NT2/D1 (cell line): ENCODE results near the gene ASB8.

ENCODE experiments used
- DNase-seq: peaks from one replicate; pipeline ENCODE4 v3.0.0-alpha.2; 2011; ENCODE audit warnings: low read depth, low spot score
- H3K27me3 ChIP-seq: 2 replicates; pipeline ENCODE4 v1.6.0; 2011; ENCODE audit warnings: mild to moderate bottlenecking; ENCODE audit not compliant: insufficient read length, insufficient read depth
- H3K36me3 ChIP-seq: 2 replicates; pipeline ENCODE4 v1.6.1; 2011; ENCODE audit warnings: mild to moderate bottlenecking, low read length, mixed read lengths; ENCODE audit not compliant: insufficient read depth, insufficient read length
- H3K4me1 ChIP-seq: 2 replicates; pipeline ENCODE4 v1.5.1; 2011; ENCODE audit not compliant: insufficient read depth, insufficient read length
- H3K4me3 ChIP-seq: 2 replicates; pipeline ENCODE4 v1.5.1; 2011; ENCODE audit warnings: low read depth; ENCODE audit not compliant: insufficient read length
- H3K9ac ChIP-seq: 2 replicates; pipeline ENCODE4 v1.6.0; 2011; ENCODE audit warnings: low read depth; ENCODE audit not compliant: insufficient read length
- H3K9me3 ChIP-seq: 2 replicates; pipeline ENCODE4 v1.5.1; 2011; ENCODE audit warnings: mild to moderate bottlenecking, low read length; ENCODE audit not compliant: insufficient read depth
- SUZ12 ChIP-seq: IDR thresholded peaks from 2 replicates; pipeline ENCODE4 v1.6.1; 2011; ENCODE audit not compliant: insufficient read length, insufficient read depth; ENCODE audit errors: extremely low read depth
- YY1 ChIP-seq: IDR thresholded peaks from 2 replicates; pipeline ENCODE4 v1.6.1; 2011; ENCODE audit not compliant: insufficient read length, insufficient read depth
- ZNF274 ChIP-seq: IDR thresholded peaks from 2 replicates; pipeline ENCODE4 v1.6.1; 2011; ENCODE audit warnings: mild to moderate bottlenecking, low read depth, low read length

ASB8 gene

GRCh38 chr12:48182631-48183030 lies 25.3 kb upstream of the ASB8 start:
- no peak for TF ChIP-seq YY1
- no peak for TF ChIP-seq ZNF274
- no peak for TF ChIP-seq SUZ12

GRCh38 chr12:48180857-48181495 lies 23.7 kb upstream of the ASB8 start:
- no peaks in the 10 kb centered on the region for H3K36me3 ChIP-seq
- no peak overlapping the region for H3K4me3 ChIP-seq
- no peak for DNase-seq
- H3K9ac ChIP-seq: no peak overlapping the region
- TF ChIP-seq SUZ12 (no peak), ZNF274 (no peak), YY1 (no peak)
- H3K9me3 ChIP-seq: no peaks in the 10 kb centered on the region
- peaks cover 53% of the 10 kb centered on the region for H3K27me3 ChIP-seq
- peaks cover 10% of the 10 kb centered on the region for H3K4me1 ChIP-seq

More at GRCh38 chr12:48182631-48183030, 25.3 kb upstream of the ASB8 start:
- peak overlapping the region; percentile 65 for H3K9ac ChIP-seq
- no peaks in the 10 kb centered on the region for H3K36me3 ChIP-seq
- peaks cover 57% of the 10 kb centered on the region for H3K27me3 ChIP-seq
- H3K4me3 ChIP-seq: peak overlapping the region; percentile 72
- H3K4me1 ChIP-seq: peaks cover 11% of the 10 kb centered on the region
- no peaks in the 10 kb centered on the region for H3K9me3 ChIP-seq
- DNase-seq: no peak

GRCh38 chr12:48180424-48180823 lies 23.1 kb upstream of the ASB8 start:
- no peaks in the 10 kb centered on the region for H3K36me3 ChIP-seq
- TF ChIP-seq SUZ12: no peak
- TF ChIP-seq ZNF274: no peak
- no peak for TF ChIP-seq YY1
- H3K4me3 ChIP-seq: no peak overlapping the region
- no peak overlapping the region for H3K9ac ChIP-seq
- H3K9me3 ChIP-seq: no peaks in the 10 kb centered on the region
- peaks cover 48% of the 10 kb centered on the region for H3K27me3 ChIP-seq
- no peak for DNase-seq
- peaks cover 5% of the 10 kb centered on the region for H3K4me1 ChIP-seq

- Histone ChIP-seq H3K9me3 (no peaks in the 10 kb centered on the region), H3K27me3 (peaks cover 38% of the 10 kb centered on the region), H3K36me3 (no peaks in the 10 kb centered on the region)
These were observed 22.2 kb upstream of the ASB8 start for GRCh38 chr12:48179466-48179865.

GRCh38 chr12:48177982-48178381 lies 20.7 kb upstream of the ASB8 start:
- no peak overlapping the region for H3K9ac ChIP-seq
- H3K9me3 ChIP-seq: no peaks in the 10 kb centered on the region
- TF ChIP-seq SUZ12 (no peak), YY1 (no peak), ZNF274 (no peak)
- H3K4me1 ChIP-seq: no peaks in the 10 kb centered on the region
- no peak overlapping the region for H3K4me3 ChIP-seq
- peaks cover 27% of the 10 kb centered on the region for H3K27me3 ChIP-seq
- H3K36me3 ChIP-seq: no peaks in the 10 kb centered on the region
- no peak for DNase-seq

More at GRCh38 chr12:48179466-48179865, 22.2 kb upstream of the ASB8 start:
- Histone ChIP-seq H3K4me3 (no peak overlapping the region), H3K4me1 (peaks cover 3% of the 10 kb centered on the region), H3K9ac (no peak overlapping the region)
- DNase-seq: no peak
- TF ChIP-seq ZNF274: no peak
- TF ChIP-seq SUZ12: no peak

GRCh38 chr12:48176417-48176751 lies 19.1 kb upstream of the ASB8 start:
- Histone ChIP-seq H3K27me3 (peaks cover 14% of the 10 kb centered on the region), H3K9me3 (no peaks in the 10 kb centered on the region), H3K9ac (no peak overlapping the region), H3K36me3 (no peaks in the 10 kb centered on the region), H3K4me1 (no peaks in the 10 kb centered on the region), H3K4me3 (no peak overlapping the region)
- DNase-seq: no peak
- TF ChIP-seq ZNF274 (no peak), SUZ12 (no peak), YY1 (no peak)

GRCh38 chr12:48175613-48176416 lies 18.5 kb upstream of the ASB8 start:
- Histone ChIP-seq H3K4me3 (no peak overlapping the region), H3K9ac (no peak overlapping the region), H3K9me3 (no peaks in the 10 kb centered on the region), H3K36me3 (no peaks in the 10 kb centered on the region), H3K4me1 (no peaks in the 10 kb centered on the region), H3K27me3 (peaks cover 9% of the 10 kb centered on the region)
- no peak for DNase-seq
- TF ChIP-seq ZNF274 (no peak), SUZ12 (no peak), YY1 (no peak)
